T-helper 1 cell treated with Interleukin-12 subunit alpha and Interleukin-12 subunit beta and Interleukin-4 antibody, amounts not matched to agents 30 ng/mL and 1 ng/mL, for 36 hours (primary cell): ENCODE results near the gene FBXW12. TPM values are rescaled to one million over a fixed set of nuclear protein-coding genes. Genes with fewer than 3 reads are reported as not detected.

Experiments
- intact Hi-C: fragments of 100-400 bp; cut with micrococcal nuclease; formaldehyde crosslinking; loops from one replicate; pipeline ENCODE4 v1.15.1; 2024
- total RNA-seq: library from RNA; stranded (reverse); gene quantifications from 2 replicates; pipeline ENCODE4 v1.2.3, GENCODE V29; 2022

The FBXW12 gene
- total RNA-seq, 1 donor from 2014 or later = not detected

DNA sequence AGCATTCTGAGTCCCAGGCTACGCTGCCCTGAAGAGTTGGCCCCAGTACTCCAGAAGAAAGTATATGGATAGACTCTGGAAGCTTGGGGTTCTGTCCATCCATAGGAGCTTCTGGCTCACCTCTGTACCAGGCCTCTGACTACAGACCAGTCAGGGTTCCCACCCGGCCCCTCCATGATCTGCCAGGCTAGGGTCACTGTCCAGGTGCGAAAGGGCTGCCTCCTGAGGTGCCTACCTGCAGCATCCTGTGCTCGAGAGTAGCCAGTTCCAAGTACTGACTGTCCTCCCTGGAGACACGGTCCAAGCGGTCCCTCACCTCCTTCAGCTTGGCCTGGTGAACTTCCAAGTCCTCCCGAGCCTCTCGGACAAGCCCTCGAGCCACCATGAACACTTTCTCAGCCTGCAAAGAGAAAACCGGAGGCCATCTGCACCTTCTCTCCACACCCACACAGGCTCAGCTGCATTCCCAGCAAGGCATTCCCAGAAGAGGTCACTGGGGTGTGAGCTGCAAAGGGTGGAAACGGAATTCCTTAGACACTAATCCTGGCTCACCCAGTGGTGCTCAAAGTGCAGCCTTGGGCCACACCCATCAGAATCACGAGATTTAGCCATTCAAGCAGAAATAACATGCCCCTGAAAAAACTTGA, 61.6 kb downstream of the FBXW12 start:
- intact Hi-C loops = no loop called here

DNA sequence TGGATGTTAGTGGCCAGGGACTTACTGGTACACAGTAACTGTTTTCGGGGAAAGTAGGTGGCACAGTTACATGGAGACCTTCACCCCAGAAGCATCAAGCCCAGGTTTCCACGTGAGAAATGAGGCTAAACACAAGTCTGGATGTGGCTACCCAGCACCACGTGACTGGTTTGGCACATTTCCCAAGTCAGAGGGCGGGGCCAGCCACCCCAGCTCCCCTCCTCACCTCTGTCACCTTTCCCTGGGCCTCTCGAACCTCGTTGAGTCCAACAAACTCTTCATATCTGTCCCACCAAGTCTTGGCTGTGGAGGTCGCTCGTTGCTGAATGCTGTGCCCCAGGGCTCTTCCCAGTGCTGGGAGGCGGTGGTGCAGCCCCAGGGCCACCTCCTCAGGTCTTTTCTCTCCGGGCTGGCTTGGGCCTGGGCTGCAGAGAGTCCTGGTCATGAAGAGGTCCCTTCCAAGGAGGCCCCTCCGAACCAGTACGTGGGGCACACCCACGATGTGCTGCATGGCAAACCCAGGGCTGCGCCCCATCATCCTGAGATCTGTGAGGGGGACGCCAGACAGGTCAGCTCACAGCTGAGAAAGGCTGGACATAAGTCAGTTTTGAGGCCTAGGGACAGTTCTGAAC, 62.7 kb downstream of the FBXW12 start:
- intact Hi-C loops = no loop called here

DNA sequence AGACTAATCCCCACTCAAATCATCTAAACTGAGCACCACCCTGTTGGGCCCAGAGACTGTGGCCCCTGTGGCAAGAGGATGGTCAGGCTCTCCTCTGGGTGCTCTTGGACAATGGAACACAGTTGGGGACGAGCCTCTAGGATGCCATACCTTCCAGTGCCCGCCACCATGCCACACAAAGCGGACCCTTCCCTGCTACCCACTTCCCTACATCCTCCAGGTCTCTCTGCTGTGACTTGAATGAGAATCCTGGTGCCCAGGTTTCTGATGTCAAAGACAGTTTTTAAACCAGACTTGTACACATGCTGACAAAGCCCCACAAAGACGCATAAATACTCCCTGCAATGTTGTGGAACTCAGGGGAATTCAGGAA, 63.2 kb downstream of the FBXW12 start:
- intact Hi-C loops = no loop called here

DNA sequence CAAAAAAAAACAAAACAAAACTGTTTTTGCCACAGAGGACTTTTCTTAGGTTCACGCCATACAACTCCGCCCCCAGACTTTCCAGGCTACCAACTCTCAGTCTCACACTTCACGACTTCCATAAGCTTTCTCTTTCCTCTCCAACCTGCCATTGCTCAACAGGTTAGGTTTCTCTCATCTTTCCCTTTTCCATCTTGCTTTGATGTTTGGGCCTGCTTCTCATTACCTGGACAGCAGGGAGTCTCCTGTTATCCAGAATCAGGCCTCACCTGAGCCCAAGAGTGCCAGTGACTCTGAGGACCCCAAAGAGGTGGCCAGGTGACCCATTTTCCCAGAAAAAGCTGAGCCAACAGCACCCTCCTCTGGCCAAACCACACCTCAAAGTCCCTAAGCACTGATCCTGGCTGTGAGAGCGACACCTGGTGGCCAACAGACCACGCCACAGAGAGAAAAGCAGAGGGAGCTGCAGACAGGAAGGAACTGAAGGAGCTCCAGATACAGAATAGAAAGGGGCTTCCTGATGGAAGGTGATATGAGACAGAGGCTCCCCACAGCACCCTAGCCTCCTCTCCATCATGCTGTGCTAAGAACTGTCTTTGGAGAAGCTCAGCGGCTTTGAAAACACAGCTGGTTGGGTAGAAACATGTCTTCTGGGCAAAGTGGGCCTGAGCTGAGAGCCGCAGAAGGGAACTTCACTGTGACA, 63.9 kb downstream of the FBXW12 start:
- intact Hi-C loops = loop anchor here (1.0 kb wide), 6 partner anchors 10 to 204 kb away; partner anchors contain the start of gene ATRIP

DNA sequence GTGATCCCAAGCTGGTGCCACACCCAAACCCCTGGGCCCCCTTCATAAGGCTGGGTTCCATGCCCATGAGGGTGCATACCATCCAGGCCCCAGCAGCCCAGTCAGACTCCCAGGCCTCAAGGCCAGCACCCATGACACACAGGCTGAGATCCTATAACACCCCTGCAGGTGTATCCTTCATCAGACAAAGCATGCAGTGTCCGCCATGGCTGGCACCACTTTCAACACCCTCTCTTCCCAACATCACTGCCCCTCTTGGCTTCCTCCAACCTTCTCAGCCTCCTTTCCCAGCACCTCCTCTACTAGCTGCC, 64.4 kb downstream of the FBXW12 start:
- intact Hi-C loops = loop anchor here (1.0 kb wide), 6 partner anchors 10 to 204 kb away; partner anchors contain the start of gene ATRIP

DNA sequence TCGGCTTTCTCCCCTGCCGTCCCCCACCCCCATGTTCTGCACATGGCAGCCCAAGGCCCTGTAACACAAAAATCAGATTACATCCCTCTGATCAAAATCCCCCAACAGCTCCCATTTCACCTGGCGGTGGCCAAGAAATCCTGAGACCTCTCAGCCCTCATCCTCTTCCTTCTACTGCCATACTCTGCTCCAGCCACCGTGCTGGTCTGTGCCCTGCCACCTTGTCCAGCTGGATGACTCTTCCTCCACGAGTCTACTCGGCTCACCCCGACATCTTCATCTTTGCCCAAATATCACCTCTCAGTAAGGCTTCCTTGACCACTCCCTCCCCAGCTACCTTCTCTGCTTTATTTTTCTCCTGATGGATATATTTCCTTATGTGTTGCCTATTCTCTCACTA, 64.8 kb downstream of the FBXW12 start:
- intact Hi-C loops = loop anchor here (1.0 kb wide), 6 partner anchors 9 to 205 kb away; partner anchors contain the start of gene ATRIP

DNA sequence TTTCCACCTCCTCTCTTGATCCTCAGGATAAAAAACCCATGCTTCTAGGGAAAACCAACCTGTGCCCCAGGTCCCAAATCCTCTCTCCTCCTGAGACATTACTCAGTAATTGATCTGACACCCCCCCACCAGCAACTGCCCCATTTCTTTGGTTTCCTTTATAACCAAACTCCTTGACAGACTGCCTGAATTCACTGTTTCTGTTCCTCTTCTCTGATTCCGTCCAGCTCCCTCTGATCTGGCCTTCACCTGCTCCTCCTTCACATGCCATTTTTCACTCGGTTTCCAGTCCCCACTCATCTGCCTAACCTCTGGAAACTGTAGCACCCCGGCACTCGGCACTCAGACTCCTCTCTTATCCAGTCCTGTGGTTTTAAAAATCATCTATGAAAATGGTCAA, 65.8 kb downstream of the FBXW12 start:
- intact Hi-C loops = no loop called here

DNA sequence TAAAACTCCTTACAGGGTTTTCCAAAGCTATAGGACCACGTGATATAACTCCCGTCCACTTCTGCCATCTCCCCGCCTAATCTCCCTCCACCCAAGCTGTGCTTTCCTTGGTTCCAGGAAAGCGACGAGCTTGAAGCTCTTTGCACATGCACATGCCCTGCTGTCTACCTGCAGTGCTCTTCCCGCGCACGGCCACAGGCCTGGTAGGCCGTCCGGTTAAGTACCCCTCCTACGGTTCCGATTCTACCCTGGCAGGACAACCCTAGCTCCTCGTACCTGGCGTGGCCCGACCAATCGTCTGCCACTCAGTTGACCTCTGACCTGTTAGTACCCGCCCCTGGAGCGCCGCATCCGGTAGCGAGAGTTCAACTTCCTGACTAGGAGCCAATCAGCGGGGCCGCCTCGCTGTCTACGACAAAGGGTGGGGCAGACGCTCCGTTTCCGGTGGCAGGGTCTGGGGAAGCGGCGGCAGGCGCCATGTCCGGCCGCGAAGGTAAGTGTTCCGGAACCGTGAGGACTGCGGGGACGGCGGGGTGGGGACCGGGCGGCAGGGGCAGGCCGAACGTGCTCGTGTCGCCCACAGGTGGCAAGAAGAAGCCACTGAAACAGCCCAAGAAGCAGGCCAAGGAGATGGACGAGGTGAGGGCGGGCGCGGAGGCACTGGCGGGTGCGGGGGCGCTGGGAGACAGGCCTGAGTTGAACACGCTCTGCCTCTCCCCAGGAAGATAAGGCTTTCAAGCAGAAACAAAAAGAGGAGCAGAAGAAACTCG, 68.0 kb downstream of the FBXW12 start, which contains the start of the genes CCDC51 and TMA7:
Gene CCDC51 (minus strand): TSS at position 300 of the 770 bp plus-strand sequence. CDS start 4,991 bp downstream, outside the sequence.
Gene TMA7 (plus strand): TSS at position 438 of the 770 bp plus-strand sequence. CDS start 40 bp downstream, at position 478.
- intact Hi-C loops = loop anchor here (1.0 to 10.0 kb wide), 15 partner anchors 26 to 1859 kb away; partner anchors contain the start of genes ARIH2, CDC25A, CELSR3 and HYAL3

DNA sequence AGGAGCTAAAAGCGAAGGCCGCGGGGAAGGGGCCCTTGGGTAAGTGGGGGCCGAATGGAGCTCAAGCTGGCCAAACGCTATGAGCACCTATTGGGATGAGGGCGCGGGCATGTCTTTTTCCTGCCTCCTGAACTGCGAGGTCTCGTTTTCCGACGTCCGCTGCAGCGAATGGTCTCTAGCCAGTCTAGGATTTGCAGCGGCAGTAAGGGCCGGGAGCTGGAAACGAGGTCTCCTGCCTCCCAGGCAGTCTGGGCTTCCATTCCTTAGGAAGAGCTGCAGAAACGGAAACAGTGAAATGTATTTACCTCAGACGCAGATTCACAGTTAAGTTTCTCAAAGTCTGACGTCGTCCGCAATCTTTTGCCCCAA, 68.6 kb downstream of the FBXW12 start:
- intact Hi-C loops = loop anchor here (1.0 to 10.0 kb wide), 15 partner anchors 26 to 1858 kb away; partner anchors contain the start of genes ARIH2, CDC25A, CELSR3 and HYAL3

DNA sequence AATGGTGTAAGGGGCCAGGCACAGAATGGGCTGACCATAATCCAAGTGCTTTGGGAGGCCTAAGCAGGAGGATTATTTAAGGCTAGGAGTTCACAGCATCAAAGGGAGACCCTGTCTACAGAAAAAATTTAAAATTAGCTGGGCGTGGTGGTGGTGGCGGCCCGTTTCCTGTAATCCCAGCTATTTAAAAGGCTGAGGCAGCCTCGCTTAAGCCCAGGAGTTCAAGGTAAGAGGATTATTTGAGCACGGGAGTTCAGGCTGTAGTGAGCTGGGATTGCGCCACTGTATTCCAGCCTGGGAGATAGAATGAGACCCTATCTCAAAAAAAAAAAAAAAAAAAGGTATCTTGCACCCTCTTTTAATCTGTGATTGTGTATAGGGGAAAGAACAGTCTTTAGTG, 69.9 kb downstream of the FBXW12 start:
- intact Hi-C loops = loop anchor here (2.0 to 10.0 kb wide), 5 partner anchors 167 to 1857 kb away; partner anchors contain the start of genes ARIH2, CDC25A, CELSR3 and HYAL3

Other genes with a start within 250 kb of the FBXW12 start
- gene CDC25A, start 183.8 kb upstream of the FBXW12 start, total RNA-seq = 25.6 and 26.0 TPM in 2 replicates
- not detected in 2 replicates for gene CAMP, start 148.7 kb upstream of the FBXW12 start, total RNA-seq
- gene ZNF589, start 131.1 kb upstream of the FBXW12 start, total RNA-seq = 33.5 and 38.7 TPM in 2 replicates
- gene NME6, start 70.9 kb upstream of the FBXW12 start, total RNA-seq = 35.0 and 37.8 TPM in 2 replicates
- not detected in 2 replicates for gene SPINK8, start 38.6 kb upstream of the FBXW12 start, total RNA-seq
- 3.3 and 6.9 TPM in 2 replicates for gene PLXNB1, start 57.9 kb downstream of the FBXW12 start, total RNA-seq
- 15.9 and 16.7 TPM in 2 replicates for gene CCDC51, start 67.9 kb downstream of the FBXW12 start, total RNA-seq
- gene TMA7, start 68.0 kb downstream of the FBXW12 start, total RNA-seq = 218 and 228 TPM in 2 replicates
- 17.0 and 17.4 TPM in 2 replicates for gene ATRIP, start 74.5 kb downstream of the FBXW12 start, total RNA-seq
- gene SHISA5, start 132.0 kb downstream of the FBXW12 start, total RNA-seq = 244 and 245 TPM in 2 replicates
- gene PFKFB4, start 184.6 kb downstream of the FBXW12 start, total RNA-seq = 8.1 and 8.8 TPM in 2 replicates
- not detected in 2 replicates for gene UCN2, start 191.6 kb downstream of the FBXW12 start, total RNA-seq
- 1.4 and 1.9 TPM in 2 replicates for gene COL7A1, start 223.1 kb downstream of the FBXW12 start, total RNA-seq
- gene UQCRC1, start 237.4 kb downstream of the FBXW12 start, total RNA-seq = 143 and 146 TPM in 2 replicates
- 0.34 TPM in 1 of 2 replicates, not detected in the other for gene TMEM89, start 249.6 kb downstream of the FBXW12 start, total RNA-seq